ENCODE data around the gene SRP54.

Gene SRP54

DNA sequence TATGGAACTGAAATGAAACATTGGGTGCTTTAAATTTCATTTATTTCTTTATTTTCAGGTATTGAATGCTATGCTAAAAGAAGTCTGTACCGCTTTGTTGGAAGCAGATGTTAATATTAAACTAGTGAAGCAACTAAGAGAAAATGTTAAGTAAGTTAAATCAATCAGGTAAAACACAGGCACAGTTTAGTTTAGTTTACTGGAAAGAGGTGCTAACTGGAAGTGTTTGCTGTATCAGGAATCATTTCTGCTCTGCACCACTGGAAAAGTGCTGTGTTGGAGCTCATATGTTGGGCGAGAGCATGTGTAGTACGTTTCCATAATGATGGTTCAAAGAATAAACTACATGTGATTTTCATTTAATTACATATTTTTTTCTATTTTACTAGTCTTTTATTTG, 16.7 kb downstream of the SRP54 start:
- TF ChIP-seq POLR2A (IDR thresholded peaks at IDR 0.05; ENCODE audit: extremely low read depth, insufficient read length), result no peak
- H3K4me3 ChIP-seq (ENCODE audit: low read depth, low read length), result no peak overlapping the region
- DNase-seq (ENCODE audit: low read depth), result no peak

DNA sequence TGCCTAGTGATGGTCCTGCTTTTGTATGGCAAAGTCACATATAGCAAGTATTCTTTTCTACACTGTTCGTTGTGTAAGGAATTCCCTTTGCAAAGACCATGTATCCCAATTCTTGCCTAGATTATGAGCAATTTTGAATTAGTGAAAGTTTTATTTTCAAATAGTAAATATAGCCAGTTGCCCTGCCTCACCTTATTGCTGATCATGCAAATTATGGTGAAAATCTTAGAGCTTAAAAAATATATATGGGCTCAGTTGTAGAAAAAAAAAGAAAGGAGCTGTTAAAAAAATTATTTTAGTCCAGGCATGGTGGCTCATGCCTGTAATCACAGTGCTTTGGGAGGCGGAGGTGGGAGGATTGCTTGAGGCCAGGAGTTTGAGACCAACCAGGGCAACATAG, 18.8 kb downstream of the SRP54 start:
- TF ChIP-seq MYC (IDR thresholded peaks at IDR 0.05; ENCODE audit: low read depth, low read length), result no peak
- TF ChIP-seq, protein P1, sequence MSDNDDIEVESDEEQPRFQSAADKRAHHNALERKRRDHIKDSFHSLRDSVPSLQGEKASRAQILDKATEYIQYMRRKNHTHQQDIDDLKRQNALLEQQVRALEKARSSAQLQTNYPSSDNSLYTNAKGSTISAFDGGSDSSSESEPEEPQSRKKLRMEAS (IDR thresholded peaks at IDR 0.05; ENCODE audit: low read depth, low read length), result no peak
- TF ChIP-seq, protein P2, sequence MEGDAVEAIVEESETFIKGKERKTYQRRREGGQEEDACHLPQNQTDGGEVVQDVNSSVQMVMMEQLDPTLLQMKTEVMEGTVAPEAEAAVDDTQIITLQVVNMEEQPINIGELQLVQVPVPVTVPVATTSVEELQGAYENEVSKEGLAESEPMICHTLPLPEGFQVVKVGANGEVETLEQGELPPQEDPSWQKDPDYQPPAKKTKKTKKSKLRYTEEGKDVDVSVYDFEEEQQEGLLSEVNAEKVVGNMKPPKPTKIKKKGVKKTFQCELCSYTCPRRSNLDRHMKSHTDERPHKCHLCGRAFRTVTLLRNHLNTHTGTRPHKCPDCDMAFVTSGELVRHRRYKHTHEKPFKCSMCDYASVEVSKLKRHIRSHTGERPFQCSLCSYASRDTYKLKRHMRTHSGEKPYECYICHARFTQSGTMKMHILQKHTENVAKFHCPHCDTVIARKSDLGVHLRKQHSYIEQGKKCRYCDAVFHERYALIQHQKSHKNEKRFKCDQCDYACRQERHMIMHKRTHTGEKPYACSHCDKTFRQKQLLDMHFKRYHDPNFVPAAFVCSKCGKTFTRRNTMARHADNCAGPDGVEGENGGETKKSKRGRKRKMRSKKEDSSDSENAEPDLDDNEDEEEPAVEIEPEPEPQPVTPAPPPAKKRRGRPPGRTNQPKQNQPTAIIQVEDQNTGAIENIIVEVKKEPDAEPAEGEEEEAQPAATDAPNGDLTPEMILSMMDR (IDR thresholded peaks at IDR 0.05; ENCODE audit: low read depth, low read length), result no peak
- no peak for TF ChIP-seq POLR2A (IDR thresholded peaks at IDR 0.05; ENCODE audit: extremely low read depth, insufficient read length)
- no peak for DNase-seq (ENCODE audit: low read depth)
- no peak overlapping the region for H3K4me3 ChIP-seq (ENCODE audit: low read depth, low read length)

DNA sequence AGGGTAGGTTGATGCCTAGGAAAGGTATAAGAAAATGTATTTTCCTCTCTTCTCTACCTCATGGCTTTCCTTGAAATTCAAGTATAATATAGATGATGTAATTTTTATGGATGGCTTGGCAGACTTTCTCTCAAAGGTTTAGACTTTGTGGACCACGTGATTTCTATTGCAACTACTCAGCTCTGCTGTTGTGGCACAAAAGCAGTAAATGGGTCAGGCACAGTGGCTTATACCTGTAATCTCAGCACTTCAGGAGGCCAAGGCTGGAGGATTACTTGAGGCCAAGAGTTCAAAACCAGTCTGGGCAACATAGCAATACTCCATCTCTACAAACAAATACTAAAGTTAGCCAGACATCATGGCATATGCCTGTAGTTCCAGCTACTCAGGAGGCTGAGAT, 22.0 kb downstream of the SRP54 start:
- no peak for DNase-seq (ENCODE audit: low read depth)
- TF ChIP-seq, protein P2 (IDR thresholded peaks at IDR 0.05; ENCODE audit: low read depth, low read length), result no peak
- TF ChIP-seq, protein P1 (IDR thresholded peaks at IDR 0.05; ENCODE audit: low read depth, low read length), result no peak
- TF ChIP-seq POLR2A (IDR thresholded peaks at IDR 0.05; ENCODE audit: extremely low read depth, insufficient read length) (no peak), MYC (IDR thresholded peaks at IDR 0.05; ENCODE audit: low read depth, low read length) (no peak)
- H3K4me3 ChIP-seq (ENCODE audit: low read depth, low read length), result no peak overlapping the region

DNA sequence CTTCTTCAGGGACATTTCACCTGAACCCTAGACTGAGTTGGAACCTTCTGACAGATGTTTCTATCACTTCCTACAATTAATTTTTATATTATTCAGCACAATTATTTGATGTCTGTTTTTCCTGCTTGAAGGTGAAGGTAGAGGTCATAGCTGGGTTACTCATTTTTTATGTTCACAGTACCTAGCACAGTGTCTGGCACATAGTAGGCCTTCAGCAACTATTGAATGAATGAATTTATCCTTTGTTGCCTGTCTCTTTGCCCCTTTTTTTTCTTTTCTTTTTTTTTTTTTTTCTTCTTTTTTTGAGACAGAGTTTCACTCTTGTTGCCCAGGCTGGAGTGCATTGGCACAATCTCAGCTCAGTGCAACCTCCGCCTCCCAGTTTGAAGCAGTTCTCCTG, 33.8 kb downstream of the SRP54 start:
- TF ChIP-seq POLR2A (IDR thresholded peaks at IDR 0.05; ENCODE audit: extremely low read depth, insufficient read length), result no peak
- TF ChIP-seq, protein P2 (IDR thresholded peaks at IDR 0.05; ENCODE audit: low read depth, low read length), result no peak
- TF ChIP-seq, protein P1 (IDR thresholded peaks at IDR 0.05; ENCODE audit: low read depth, low read length), result no peak
- DNase-seq (ENCODE audit: low read depth), result no peak

DNA sequence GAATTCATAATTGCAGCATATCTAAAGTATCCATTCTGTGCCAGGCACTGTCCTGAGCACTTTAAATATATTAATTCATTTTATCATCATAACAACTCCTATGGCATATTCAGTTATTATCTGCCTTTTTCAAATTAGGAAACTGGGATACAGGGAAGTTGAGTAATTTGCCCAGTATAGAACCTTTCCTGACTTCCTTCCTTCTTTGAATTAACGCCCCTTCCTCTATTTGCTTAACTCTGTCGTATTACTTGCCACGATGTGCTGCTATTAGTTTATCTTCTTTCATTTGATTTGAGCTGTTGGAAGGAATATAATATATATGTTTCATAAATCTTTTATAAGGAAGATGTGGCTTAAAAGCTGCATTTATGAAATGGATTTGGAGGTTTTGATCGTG, 37.9 kb downstream of the SRP54 start:
- no peak for DNase-seq (ENCODE audit: low read depth)
- H3K4me3 ChIP-seq (ENCODE audit: low read depth, low read length), result no peak overlapping the region
- TF ChIP-seq, protein P2 (IDR thresholded peaks at IDR 0.05; ENCODE audit: low read depth, low read length), result no peak

More for the DNA sequence above, 33.8 kb downstream of the SRP54 start:
- H3K4me3 ChIP-seq (ENCODE audit: low read depth, low read length), result no peak overlapping the region

DNA sequence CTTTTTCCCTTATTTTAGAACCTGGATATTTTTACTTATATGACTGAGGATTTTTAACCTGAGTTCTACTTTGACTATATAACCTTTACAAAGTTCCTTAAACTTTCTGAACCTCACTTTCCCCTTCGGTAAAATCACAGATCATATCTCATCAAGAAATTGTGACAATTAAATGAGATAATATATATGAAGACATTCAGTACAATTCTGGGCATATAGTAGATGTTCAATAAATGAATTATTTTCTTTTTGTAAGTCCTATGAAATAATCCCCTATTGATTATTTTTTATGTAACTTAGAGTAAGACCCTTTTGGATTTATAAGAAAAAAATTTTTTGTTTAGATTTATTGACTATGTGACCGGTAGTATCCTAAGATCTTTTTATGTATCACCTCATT, 45.6 kb downstream of the SRP54 start:
- no peak for TF ChIP-seq MYC (IDR thresholded peaks at IDR 0.05; ENCODE audit: low read depth, low read length)
- TF ChIP-seq, protein P1 (IDR thresholded peaks at IDR 0.05; ENCODE audit: low read depth, low read length), result no peak
- TF ChIP-seq, protein P2 (IDR thresholded peaks at IDR 0.05; ENCODE audit: low read depth, low read length), result no peak
- no peak for TF ChIP-seq POLR2A (IDR thresholded peaks at IDR 0.05; ENCODE audit: extremely low read depth, insufficient read length)
- no peak overlapping the region for H3K4me3 ChIP-seq (ENCODE audit: low read depth, low read length)
- no peak for DNase-seq (ENCODE audit: low read depth)
